GM12873 (cell line): ENCODE measurements around the gene HEATR5B.

Source experiments
- TF ChIP-seq, protein P1 (sequence below): IDR thresholded peaks from 2 replicates; pipeline ENCODE4 v1.5.1; 2012; ENCODE audit warnings: low read depth, mild to moderate bottlenecking, moderate library complexity, low read length, control low read depth; ENCODE audit not compliant: insufficient read depth; ENCODE audit errors: missing control alignments

Gene HEATR5B

GRCh38 chr2:37005118-37005868, 78.9 kb downstream of the HEATR5B start:
- TF ChIP-seq, protein P1, sequence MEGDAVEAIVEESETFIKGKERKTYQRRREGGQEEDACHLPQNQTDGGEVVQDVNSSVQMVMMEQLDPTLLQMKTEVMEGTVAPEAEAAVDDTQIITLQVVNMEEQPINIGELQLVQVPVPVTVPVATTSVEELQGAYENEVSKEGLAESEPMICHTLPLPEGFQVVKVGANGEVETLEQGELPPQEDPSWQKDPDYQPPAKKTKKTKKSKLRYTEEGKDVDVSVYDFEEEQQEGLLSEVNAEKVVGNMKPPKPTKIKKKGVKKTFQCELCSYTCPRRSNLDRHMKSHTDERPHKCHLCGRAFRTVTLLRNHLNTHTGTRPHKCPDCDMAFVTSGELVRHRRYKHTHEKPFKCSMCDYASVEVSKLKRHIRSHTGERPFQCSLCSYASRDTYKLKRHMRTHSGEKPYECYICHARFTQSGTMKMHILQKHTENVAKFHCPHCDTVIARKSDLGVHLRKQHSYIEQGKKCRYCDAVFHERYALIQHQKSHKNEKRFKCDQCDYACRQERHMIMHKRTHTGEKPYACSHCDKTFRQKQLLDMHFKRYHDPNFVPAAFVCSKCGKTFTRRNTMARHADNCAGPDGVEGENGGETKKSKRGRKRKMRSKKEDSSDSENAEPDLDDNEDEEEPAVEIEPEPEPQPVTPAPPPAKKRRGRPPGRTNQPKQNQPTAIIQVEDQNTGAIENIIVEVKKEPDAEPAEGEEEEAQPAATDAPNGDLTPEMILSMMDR = peak; percentile 71

- TF ChIP-seq, protein P1 = no peak
These were observed 83.1 kb downstream of the HEATR5B start for GRCh38 chr2:37000988-37001556.

GRCh38 chr2:37000318-37000717, 83.9 kb downstream of the HEATR5B start:
- TF ChIP-seq, protein P1 = no peak

DNA sequence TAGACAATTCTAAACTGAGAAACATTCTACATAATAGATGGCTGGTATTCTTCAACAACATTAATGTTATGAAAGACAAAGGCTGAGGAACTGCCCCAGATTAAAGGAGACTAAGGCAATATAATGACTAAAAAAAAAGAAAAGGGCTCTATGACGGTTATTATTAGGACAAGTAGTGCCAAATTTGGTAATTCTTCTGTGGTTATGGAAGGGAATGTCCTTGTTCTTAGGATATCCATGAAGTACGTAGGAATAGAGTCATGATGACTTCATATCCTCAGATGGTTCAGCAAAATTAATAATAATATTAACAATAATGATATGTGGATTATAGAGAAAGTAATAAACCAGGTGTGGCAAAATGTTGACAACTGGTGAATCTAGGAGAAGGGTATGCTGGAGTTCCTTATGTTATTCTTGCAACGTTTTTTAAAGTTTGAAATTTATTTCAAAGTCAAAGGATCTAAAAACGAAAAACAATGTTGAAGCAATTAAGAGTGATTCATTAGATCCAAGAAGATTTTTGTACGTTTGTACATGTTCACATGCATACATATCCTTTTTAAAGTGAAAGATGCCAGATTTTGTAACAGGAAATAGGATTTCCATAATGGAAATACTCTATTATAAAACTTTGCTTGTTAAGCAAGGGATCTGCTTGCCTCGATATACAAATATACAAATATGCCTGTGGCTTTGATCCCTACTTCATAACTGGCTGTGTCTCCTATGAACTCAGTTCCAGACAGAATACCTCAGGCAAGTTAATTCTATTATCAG, 90.1 kb downstream of the HEATR5B start:
- TF ChIP-seq, protein P1 = no peak

DNA sequence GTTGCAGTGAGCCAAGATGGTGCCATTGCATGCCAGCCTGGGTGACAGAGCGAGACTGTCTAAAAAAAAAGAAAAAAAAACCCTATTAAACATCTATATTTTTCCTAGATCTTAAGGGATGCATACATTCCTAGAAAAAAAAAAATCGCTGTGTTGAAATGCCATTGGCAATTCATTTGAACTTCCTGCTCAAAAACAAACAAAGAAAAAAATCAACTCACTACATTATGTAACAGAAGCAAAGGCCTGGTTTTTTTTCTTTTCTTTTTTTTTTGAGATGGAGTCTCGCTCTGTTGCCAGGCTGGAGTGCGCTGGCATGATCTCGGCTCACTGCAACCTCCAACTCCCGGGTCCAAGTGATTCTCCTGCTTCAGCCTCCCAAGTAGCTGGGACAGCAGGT, 96.2 kb downstream of the HEATR5B start:
- TF ChIP-seq, protein P1 = no peak

GRCh38 chr2:36982467-36982866, 101.7 kb downstream of the HEATR5B start:
- TF ChIP-seq, protein P1 = no peak

- TF ChIP-seq, protein P1 = no peak
These were observed 102.3 kb downstream of the HEATR5B start for GRCh38 chr2:36981911-36982310.
